Type B pancreatic cell (in vitro differentiated cells): Measurements from ENCODE around the gene CCDC3. TPM values are rescaled to one million over a fixed set of nuclear protein-coding genes. Genes with fewer than 3 reads are reported as not detected.

Source experiments
- DNase-seq: peaks from one replicate; pipeline ENCODE4 v3.0.0; 2021; ENCODE audit warnings: mixed read lengths; ENCODE audit not compliant: unreplicated experiment; ENCODE audit errors: extremely low spot score
- H3K27ac Mint-ChIP-seq: 2 replicates; pipeline ENCODE4 v1.8.0; 2021; ENCODE audit warnings: mild to moderate bottlenecking, mixed read lengths
- H3K27me3 Mint-ChIP-seq: 2 replicates; pipeline ENCODE4 v1.8.0; 2021; ENCODE audit warnings: mixed read lengths
- H3K36me3 Mint-ChIP-seq: 2 replicates; pipeline ENCODE4 v1.8.0; 2021; ENCODE audit warnings: mixed read lengths
- H3K4me1 Mint-ChIP-seq: one replicate; pipeline ENCODE4 v1.8.0; 2021; ENCODE audit warnings: mixed read lengths; ENCODE audit not compliant: unreplicated experiment
- H3K4me3 Mint-ChIP-seq: 2 replicates; pipeline ENCODE4 v1.8.0; 2021; ENCODE audit warnings: mild to moderate bottlenecking, mixed read lengths
- H3K9me3 Mint-ChIP-seq: 2 replicates; pipeline ENCODE4 v1.8.0; 2021; ENCODE audit warnings: mixed read lengths
- CTCF ChIP-seq: fragments of 200-600 bp; sonication (generic); conservative IDR thresholded peaks from 2 replicates; pipeline ENCODE4 v1.5.0; 2021; ENCODE audit warnings: antibody characterized with exemption, mild to moderate bottlenecking
- total RNA-seq: library from RNA; stranded (reverse); gene quantifications from 2 replicates; pipeline ENCODE4 v1.2.1, GENCODE V29; 2021; ENCODE audit warnings: low replicate concordance

Gene CCDC3
- total RNA-seq, 1 donor from 2014 or later, result 17.6 TPM

GRCh38 chr10:12849319-12850181, 152.0 kb downstream of the CCDC3 start:
- DNase-seq, result no peak
- peak overlapping the region; percentile 59 for H3K27ac Mint-ChIP-seq
- no peak overlapping the region for H3K4me3 Mint-ChIP-seq

GRCh38 chr10:12848439-12849173, 152.9 kb downstream of the CCDC3 start:
- Mint-ChIP-seq H3K36me3 (no peaks in the 10 kb centered on the region), H3K27me3 (no peaks in the 10 kb centered on the region), H3K4me1 (peaks cover 12% of the 10 kb centered on the region), H3K9me3 (no peaks in the 10 kb centered on the region), H3K27ac (no peak overlapping the region), H3K4me3 (no peak overlapping the region)
- no peak for TF ChIP-seq CTCF
- no peak for DNase-seq

More at GRCh38 chr10:12849319-12850181, 152.0 kb downstream of the CCDC3 start:
- Mint-ChIP-seq H3K36me3 (no peaks in the 10 kb centered on the region), H3K27me3 (no peaks in the 10 kb centered on the region), H3K4me1 (peaks cover 12% of the 10 kb centered on the region), H3K9me3 (no peaks in the 10 kb centered on the region)
- no peak for TF ChIP-seq CTCF

GRCh38 chr10:12847361-12847975, 154.0 kb downstream of the CCDC3 start:
- peak; percentile 55 for TF ChIP-seq CTCF
- Mint-ChIP-seq H3K27ac (no peak overlapping the region), H3K36me3 (no peaks in the 10 kb centered on the region), H3K27me3 (no peaks in the 10 kb centered on the region), H3K9me3 (no peaks in the 10 kb centered on the region), H3K4me1 (peaks cover 12% of the 10 kb centered on the region), H3K4me3 (no peak overlapping the region)
- no peak for DNase-seq

GRCh38 chr10:12846718-12847117, 154.8 kb downstream of the CCDC3 start:
- no peak overlapping the region for H3K4me3 Mint-ChIP-seq
- no peaks in the 10 kb centered on the region for H3K9me3 Mint-ChIP-seq
- no peaks in the 10 kb centered on the region for H3K36me3 Mint-ChIP-seq
- peaks cover 12% of the 10 kb centered on the region for H3K4me1 Mint-ChIP-seq
- DNase-seq, result no peak
- TF ChIP-seq CTCF, result no peak
- no peak overlapping the region for H3K27ac Mint-ChIP-seq
- H3K27me3 Mint-ChIP-seq, result no peaks in the 10 kb centered on the region

Other genes with a start within 250 kb of the CCDC3 start
- gene OPTN, start 98.5 kb upstream of the CCDC3 start, total RNA-seq, result 43.2 and 104 TPM in 2 replicates
- gene MCM10, start 159.8 kb upstream of the CCDC3 start, total RNA-seq, result 12.2 and 31.7 TPM in 2 replicates
- not detected in 2 replicates for gene UCMA, start 232.7 kb upstream of the CCDC3 start, total RNA-seq